SIG-M5 (cell line): ENCODE data around the gene SLC2A3.
"Not testable (repeated sequence)": the region's sequence is repeated elsewhere in the genome, so short reads cannot be mapped to it uniquely, and the experiment has no call there.

ENCODE experiments used
- DNase-seq: peaks from one replicate; lab custom pipeline; 2025; lab: John Stamatoyannopoulos, UW

SLC2A3 gene

GRCh38 chr12:7951671-7952070, 15.7 kb upstream of the SLC2A3 start:
- DNase-seq: no peak

- not testable (repeated sequence) for DNase-seq
These were observed 14.4 kb upstream of the SLC2A3 start for GRCh38 chr12:7950230-7950943.

DNA sequence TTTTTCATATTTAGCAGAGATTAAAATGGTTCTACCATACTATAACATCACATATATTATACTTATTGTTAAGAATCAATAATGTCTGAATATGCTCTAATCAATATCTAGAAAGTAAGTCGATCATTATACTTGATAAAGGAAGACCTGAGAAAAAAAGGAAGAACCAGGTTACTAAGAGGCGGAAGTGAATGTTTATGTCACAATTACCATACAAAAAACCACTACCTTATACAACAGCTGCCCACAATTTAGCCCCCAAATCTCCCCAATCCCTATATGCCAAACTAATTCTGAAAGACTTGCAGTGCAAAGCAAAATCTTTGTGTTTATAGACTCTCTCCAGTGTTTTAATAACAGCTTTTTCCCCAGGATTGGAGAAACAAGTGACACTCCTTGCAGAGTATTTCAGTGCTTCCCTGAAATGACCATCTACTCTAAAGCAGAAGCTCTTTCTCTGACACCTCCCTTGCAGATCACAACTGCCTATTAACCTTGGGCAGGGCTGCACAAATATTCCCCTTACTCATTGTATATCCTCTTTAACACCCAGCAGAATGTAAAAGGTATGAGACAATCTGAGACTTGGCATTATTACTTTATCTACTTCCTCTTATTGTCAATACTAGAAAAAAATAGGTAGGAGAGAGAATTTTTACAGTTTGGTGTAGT, 12.7 kb upstream of the SLC2A3 start:
- no peak for DNase-seq

DNA sequence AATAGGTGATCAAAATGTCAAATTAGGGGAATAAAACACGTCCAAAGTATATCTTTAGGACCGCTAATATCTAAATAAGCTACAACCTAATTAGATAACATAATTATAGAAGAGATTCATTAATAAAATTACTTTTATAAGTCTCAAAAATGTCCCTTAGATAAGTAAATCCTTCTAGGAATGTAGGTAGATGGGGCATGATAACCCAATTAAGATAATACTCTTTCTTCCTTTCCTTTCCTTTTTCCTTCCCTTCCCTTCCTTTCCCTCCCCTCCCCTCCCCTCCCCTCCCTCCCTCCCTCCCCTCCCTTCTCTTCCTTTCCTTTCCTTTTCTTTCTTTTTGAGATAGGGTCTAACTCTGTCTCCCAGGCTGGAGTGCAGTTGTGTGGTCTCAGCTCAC, 11.0 kb upstream of the SLC2A3 start:
- no peak for DNase-seq

- DNase-seq: not testable (repeated sequence)
These were observed 8.8 kb upstream of the SLC2A3 start for GRCh38 chr12:7944760-7945159.

DNA sequence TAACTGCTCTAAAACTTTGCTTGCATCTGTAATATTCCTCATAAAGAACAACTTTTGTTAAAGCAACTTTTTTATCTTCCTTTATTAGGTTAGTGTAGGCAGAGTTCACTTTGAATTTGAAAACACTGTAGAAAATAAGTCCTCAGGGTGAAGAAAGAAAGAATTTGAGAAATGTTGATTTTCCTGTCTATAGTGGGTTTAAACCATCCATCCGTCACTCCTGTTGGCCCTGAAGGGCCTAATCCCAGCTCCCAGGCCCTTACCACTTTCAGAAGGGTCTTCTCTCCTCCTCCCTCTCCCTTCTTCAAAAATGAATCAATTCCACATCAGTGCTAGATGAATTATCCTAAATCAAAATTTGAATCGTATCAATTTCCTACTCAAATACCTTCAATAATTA, 4.9 kb upstream of the SLC2A3 start:
- no peak for DNase-seq

DNA sequence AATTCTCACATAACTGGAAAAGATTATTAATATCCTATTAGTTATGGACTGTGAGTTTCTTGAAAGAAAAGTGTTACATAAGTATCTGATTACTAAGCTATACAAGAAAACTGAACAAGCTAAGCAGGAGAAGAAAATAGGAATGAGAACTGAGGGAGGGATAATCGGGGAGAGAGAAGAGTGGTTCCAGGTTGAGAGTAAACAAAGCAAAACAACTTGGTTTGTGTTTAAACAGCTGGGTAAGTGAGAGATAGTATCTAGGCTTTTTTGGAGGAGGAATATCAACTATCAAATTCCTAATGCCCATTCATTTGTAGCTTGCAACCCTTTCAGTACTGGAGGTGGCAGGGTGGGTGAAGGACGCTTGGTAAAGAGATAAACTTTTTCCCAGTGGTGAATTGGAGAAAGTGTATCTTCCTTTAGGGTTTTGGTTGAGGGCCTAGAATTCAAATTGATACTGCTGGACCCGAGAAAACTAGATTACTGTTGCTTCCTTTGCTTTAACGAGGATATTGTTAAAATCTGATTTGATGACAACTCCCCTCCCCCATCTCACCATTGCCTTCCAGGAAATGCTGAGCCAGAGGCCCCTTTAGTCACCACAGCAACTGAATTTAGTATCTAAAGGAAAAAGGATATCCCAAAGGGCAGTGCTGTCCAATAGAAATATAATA, 2.0 kb upstream of the SLC2A3 start:
- DNase-seq: no peak

DNA sequence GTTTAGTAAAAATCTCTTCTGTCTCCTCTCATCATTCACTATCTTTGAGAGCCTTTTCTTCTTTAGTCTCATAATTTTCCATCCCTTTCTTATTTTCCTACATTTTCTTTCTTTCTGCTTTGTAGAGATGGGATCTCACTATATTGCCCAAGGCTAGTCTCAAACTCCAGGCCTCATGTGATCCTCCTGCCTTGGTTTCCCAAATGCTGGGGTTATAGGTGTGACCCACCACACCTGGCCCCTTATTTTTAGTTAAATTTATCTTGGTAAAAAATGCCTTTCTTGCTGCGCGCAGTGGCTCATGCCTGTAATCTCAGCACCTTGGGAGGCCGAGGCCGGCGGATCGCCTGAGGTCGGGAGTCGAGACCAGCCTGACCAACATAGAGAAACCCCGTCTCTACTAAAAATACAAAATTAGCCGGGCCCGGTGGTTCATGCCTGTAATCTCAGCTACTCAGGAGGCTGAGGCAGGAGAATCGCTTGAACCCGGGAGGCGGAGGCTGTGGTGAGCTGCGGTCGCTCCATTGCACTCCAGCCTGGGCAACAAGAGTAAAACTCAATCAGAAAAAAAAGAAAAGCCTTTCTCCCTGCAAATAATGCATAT, 996 bp downstream of the SLC2A3 start:
- no peak for DNase-seq

- no peak for DNase-seq
These were observed 1.7 kb downstream of the SLC2A3 start for GRCh38 chr12:7934091-7934888.

- DNase-seq: peak; percentile 89
These were observed 2.7 kb downstream of the SLC2A3 start for GRCh38 chr12:7933255-7933726.

- DNase-seq: not testable (repeated sequence)
These were observed 3.3 kb downstream of the SLC2A3 start for GRCh38 chr12:7932599-7933240.

- DNase-seq: no peak
These were observed 6.7 kb downstream of the SLC2A3 start for GRCh38 chr12:7929083-7929792.

DNA sequence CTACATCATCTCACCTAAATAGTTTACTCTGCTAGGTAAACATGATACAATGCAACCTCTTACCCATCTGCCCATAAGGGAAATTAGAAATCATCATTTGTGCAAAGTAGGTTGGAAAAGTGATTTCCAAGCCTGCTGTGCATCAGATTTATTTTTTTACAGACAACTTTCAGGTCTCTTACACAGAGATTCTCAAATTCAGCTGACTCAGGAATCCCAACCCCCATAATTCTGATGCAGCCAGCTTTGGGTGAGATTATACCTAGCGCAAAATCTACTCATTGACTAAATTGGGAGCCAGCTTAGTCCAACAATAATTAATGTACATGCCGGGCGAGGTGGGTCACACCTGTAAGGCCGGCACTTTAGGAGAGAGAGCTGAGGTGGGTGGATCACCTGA, 8.5 kb downstream of the SLC2A3 start:
- DNase-seq: no peak

DNA sequence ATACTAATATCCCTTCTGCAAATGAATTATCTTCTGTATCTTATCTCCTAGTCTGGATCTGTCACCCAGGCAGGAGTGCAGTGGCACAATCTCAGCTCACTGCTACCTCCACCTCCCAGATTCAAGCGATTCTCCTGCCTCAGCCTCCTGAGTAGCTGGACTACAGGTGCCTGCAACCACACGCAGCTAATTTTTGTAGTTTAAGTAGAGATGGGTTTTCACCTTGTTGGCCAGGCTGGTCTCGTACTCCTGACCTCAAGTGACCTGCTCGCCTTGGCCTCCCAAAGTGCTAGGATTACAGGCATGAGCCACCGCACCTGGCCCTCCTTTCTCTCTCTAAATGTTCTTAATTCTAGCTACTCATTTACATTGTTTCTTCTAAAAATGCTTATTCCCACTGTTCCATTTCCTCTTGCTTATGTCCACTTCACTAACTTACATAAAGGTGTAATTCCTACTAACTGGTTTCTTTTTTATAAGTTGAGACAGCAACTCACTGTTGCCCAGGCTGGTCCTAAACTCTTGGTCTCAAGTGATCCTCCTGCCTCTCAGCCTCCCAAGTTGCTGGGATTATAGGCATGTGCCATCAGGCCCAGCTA, 9.8 kb downstream of the SLC2A3 start:
- DNase-seq: not testable (repeated sequence)

DNA sequence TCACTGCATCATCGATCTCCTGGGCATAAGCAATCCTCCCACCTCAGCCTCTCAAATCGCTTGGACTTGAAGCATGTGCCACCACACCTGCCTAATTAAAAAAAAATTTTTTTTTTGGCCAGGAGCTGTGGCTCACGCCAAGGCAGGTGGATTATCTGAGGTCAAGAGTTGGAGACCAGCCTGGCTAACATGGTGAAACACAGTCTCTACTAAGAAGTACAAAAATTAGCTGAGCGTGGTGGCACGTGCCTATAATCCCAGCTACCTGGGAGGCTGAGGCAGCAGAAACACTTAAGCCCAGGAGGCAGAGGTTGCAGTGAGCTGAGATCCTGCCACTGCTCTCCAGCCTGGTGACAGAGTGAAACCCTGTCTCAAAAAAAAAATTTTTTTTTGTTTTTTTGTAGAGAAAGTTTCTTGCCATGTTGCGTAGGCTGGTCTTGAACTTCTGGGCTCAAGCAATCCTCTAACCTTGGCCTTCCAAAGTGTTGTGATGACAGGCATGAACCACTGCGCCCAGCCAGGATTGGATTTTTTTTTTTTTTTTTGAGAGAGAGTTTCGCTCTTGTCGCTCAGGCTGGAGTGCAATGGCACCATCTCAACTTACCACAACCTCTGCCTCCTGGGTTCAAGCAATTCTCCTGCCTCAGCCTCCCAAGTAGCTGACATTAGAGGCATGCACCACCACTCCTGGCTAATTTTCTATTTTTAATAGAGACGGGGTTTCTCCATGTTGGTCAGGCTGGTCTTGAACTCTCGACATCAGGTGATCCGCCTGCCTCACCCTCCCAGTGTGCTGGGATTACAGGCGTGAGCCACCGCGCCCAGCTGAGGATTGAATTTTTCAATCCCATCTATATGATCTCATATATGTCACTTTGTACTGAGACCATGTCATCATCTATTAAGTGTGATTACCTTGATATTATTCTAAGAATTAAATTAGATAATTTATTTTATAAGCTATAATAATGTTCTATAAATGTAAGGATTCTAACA, 12.4 kb downstream of the SLC2A3 start:
- DNase-seq: no peak

- not testable (repeated sequence) for DNase-seq
These were observed 14.8 kb downstream of the SLC2A3 start for GRCh38 chr12:7921181-7921580.

DNA sequence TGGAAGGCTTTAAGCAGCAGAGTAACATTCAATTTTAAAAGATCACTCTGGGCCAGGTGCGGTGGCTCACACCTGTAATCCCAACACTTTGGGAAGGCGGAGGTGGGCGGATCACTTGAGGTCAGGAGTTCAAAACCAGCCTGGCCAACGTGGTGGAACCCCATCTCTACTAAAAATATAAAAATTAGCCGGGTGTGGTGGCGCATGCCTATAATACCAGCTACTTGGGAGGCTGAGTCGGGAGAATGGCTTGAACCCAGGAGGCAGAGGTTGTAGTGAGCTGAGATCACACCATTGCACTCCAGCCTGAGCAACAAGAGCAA, 17.8 kb downstream of the SLC2A3 start:
- DNase-seq: not testable (repeated sequence)

DNA sequence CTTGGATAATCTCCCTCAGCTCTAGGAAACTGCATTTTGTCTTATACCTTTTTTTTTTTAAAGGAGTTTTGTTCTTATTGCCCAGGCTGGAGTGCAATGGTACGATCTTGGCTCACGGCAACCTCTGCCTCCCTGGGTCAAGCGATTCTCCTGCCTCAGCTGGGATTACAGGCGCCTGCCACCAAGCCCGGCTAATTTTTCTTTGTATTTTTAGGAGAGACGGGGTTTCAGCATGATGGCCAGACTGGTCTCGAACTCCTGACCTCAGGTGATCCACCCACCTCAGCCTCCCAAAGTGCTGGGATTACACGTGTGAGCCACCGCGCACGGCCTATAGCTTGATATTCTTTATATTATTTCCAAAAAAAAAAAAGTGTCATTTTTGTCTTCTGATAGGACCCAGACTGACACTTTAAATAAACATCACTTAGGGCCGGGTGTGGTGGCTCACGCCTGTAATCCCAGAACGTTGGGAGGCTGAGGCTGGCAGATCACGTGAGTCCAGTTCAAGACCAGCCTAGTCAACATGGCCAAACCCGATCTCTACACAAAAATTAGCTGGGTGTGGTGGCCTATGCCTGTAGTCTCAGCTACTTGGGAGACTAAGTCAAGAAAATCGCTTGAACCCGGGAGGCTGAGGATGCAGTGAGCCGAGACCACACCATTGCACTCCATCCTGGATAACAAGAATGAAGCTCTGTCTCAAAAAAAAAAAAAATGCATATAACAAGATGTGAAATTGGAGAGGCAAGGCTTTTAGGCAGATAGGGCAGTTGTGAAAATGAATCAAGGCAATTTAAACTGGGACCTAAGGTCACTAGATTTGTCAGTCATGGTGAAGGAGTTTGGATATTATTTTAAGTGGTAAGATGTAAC, 18.4 kb downstream of the SLC2A3 start:
- DNase-seq: no peak
